ENCODE data around the gene THOC1.

THOC1 gene

DNA sequence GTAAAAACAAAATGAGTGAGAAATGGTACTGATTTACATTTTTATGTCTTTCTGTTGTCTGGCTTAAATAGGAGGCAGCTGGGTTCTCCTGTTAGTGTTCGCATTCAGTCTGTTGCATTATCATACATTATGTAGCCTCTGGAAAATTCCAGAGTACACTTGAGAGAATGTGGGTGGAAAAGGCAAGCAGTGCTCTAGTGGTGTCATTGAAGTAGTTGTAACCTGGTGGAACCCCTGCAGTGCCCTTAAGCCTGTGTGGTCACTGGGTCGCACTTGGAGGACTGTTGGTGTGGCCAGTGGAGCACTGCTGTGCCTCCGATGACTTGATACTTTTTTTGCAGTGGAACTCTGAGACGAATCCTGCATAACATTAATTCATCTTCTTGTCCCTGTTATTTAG is 57.1 kb downstream of the THOC1 start:
- no peak for TF ChIP-seq ZBTB7A (IDR thresholded peaks at IDR 0.05; ENCODE audit: low read depth)
- TF ChIP-seq EGR1 (IDR thresholded peaks at IDR 0.05) = no peak

DNA sequence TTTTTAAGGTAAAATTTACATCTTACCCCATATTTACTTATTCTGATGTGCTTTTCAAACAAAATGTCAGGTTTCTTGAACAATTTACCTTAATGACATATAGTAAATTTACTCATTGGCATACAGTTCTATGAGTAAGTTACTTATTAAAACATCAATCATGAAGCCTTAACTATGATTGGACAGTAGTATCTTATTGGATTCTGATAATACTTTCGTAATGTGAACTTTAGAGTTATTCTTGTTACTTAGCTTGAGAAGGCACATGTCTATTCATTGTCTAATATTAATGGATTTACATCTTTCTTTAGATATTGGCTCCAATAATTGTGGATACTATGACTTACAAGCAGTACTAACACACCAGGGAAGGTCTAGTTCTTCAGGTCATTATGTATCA is 57.8 kb downstream of the THOC1 start:
- TF ChIP-seq EP300 (IDR thresholded peaks at IDR 0.05; ENCODE audit: borderline replicate concordance) = no peak
- TF ChIP-seq MAX (IDR thresholded peaks at IDR 0.05) = no peak
- TF ChIP-seq NFIC (IDR thresholded peaks at IDR 0.05) = no peak
- no peak for TF ChIP-seq TAF1 (IDR thresholded peaks at IDR 0.05; ENCODE audit: low read depth)
- no peak for TF ChIP-seq EGR1 (IDR thresholded peaks at IDR 0.05)
- TF ChIP-seq CEBPB (IDR thresholded peaks at IDR 0.05) = no peak
- no peak for TF ChIP-seq ZBTB7A (IDR thresholded peaks at IDR 0.05; ENCODE audit: low read depth)
- TF ChIP-seq TEAD4 (IDR thresholded peaks at IDR 0.05) = no peak
- TF ChIP-seq, protein P1, sequence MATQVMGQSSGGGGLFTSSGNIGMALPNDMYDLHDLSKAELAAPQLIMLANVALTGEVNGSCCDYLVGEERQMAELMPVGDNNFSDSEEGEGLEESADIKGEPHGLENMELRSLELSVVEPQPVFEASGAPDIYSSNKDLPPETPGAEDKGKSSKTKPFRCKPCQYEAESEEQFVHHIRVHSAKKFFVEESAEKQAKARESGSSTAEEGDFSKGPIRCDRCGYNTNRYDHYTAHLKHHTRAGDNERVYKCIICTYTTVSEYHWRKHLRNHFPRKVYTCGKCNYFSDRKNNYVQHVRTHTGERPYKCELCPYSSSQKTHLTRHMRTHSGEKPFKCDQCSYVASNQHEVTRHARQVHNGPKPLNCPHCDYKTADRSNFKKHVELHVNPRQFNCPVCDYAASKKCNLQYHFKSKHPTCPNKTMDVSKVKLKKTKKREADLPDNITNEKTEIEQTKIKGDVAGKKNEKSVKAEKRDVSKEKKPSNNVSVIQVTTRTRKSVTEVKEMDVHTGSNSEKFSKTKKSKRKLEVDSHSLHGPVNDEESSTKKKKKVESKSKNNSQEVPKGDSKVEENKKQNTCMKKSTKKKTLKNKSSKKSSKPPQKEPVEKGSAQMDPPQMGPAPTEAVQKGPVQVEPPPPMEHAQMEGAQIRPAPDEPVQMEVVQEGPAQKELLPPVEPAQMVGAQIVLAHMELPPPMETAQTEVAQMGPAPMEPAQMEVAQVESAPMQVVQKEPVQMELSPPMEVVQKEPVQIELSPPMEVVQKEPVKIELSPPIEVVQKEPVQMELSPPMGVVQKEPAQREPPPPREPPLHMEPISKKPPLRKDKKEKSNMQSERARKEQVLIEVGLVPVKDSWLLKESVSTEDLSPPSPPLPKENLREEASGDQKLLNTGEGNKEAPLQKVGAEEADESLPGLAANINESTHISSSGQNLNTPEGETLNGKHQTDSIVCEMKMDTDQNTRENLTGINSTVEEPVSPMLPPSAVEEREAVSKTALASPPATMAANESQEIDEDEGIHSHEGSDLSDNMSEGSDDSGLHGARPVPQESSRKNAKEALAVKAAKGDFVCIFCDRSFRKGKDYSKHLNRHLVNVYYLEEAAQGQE (IDR thresholded peaks at IDR 0.05; ENCODE audit: low read depth) = no peak
- TF ChIP-seq, protein P2, sequence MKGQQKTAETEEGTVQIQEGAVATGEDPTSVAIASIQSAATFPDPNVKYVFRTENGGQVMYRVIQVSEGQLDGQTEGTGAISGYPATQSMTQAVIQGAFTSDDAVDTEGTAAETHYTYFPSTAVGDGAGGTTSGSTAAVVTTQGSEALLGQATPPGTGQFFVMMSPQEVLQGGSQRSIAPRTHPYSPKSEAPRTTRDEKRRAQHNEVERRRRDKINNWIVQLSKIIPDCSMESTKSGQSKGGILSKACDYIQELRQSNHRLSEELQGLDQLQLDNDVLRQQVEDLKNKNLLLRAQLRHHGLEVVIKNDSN (IDR thresholded peaks at IDR 0.05) = no peak
- no peak for TF ChIP-seq YY1 (IDR thresholded peaks at IDR 0.05; ENCODE audit: low read depth)
- TF ChIP-seq FOXM1 (IDR thresholded peaks at IDR 0.05; ENCODE audit: borderline replicate concordance, low read depth) = no peak
- TF ChIP-seq TCF12 (IDR thresholded peaks at IDR 0.05; ENCODE audit: low read depth) = no peak
- no peak for TF ChIP-seq RAD21 (IDR thresholded peaks at IDR 0.05; ENCODE audit: low read depth)
- no peak for TF ChIP-seq CREB1 (IDR thresholded peaks at IDR 0.05; ENCODE audit: low read depth)

DNA sequence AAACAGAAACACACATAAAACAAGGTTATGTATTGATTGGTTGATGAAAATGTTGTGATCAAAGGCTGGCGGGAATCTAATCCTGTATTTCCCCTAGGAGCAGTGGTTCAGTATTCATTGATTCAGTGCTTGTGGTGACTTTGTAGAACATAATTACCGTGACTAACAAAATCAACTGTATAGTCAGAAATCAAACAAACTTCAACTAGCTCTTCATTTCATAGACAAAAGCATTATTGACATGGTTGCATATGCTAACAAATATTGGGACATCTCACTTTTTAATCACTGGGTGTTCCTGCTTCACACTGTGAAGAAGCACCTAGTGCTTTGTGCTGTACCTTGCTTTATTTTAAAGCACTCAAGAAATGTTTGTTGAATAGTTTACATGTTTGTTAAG is 68.1 kb downstream of the THOC1 start:
- no peak for TF ChIP-seq TCF12 (IDR thresholded peaks at IDR 0.05; ENCODE audit: low read depth)
- TF ChIP-seq NFIC (IDR thresholded peaks at IDR 0.05) = no peak
- TF ChIP-seq, protein P2 (IDR thresholded peaks at IDR 0.05) = no peak
- no peak for TF ChIP-seq FOXM1 (IDR thresholded peaks at IDR 0.05; ENCODE audit: borderline replicate concordance, low read depth)
- TF ChIP-seq EGR1 (IDR thresholded peaks at IDR 0.05) = no peak

- TF ChIP-seq TCF12 (IDR thresholded peaks at IDR 0.05; ENCODE audit: low read depth) = no peak
- TF ChIP-seq NFIC (IDR thresholded peaks at IDR 0.05) = no peak
- no peak for TF ChIP-seq RAD21 (IDR thresholded peaks at IDR 0.05; ENCODE audit: low read depth)
- TF ChIP-seq EP300 (IDR thresholded peaks at IDR 0.05; ENCODE audit: borderline replicate concordance) = no peak
- no peak for TF ChIP-seq EGR1 (IDR thresholded peaks at IDR 0.05)
- no peak for TF ChIP-seq FOXM1 (IDR thresholded peaks at IDR 0.05; ENCODE audit: borderline replicate concordance, low read depth)
- TF ChIP-seq, protein P2 (IDR thresholded peaks at IDR 0.05) = no peak
- TF ChIP-seq MAX (IDR thresholded peaks at IDR 0.05) = no peak
- TF ChIP-seq YY1 (IDR thresholded peaks at IDR 0.05; ENCODE audit: low read depth) = no peak
- TF ChIP-seq TEAD4 (IDR thresholded peaks at IDR 0.05) = no peak
- TF ChIP-seq CEBPB (IDR thresholded peaks at IDR 0.05) = no peak
- TF ChIP-seq CREB1 (IDR thresholded peaks at IDR 0.05; ENCODE audit: low read depth) = no peak
- TF ChIP-seq, protein P1 (IDR thresholded peaks at IDR 0.05; ENCODE audit: low read depth) = no peak
- no peak for TF ChIP-seq TAF1 (IDR thresholded peaks at IDR 0.05; ENCODE audit: low read depth)
- TF ChIP-seq ZBTB7A (IDR thresholded peaks at IDR 0.05; ENCODE audit: low read depth) = no peak
Observed at GRCh38 chr18:199214-199613, 68.6 kb downstream of the THOC1 start.

DNA sequence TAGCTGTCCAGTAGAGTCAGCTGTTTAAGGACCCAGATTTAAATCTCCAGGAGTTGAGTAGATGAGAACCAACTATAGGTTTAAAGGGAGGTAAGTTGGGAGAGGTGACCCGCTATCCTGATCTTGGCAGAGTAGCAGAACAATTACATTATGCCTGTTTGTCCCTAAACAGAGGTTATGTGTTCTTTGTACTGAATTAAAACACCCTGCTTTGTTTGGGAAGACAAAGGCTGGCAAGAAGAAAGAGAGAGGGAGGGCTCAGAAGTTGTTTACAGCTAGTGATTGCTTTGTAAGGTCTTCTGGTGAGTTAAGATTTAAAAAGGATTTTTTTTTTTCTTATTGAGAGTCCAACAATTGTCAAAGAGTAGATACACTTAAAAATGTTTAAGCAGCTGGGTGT is 72.2 kb downstream of the THOC1 start:
- TF ChIP-seq YY1 (IDR thresholded peaks at IDR 0.05; ENCODE audit: low read depth) (no peak), MAX (IDR thresholded peaks at IDR 0.05) (no peak), TCF12 (IDR thresholded peaks at IDR 0.05; ENCODE audit: low read depth) (no peak), TAF1 (IDR thresholded peaks at IDR 0.05; ENCODE audit: low read depth) (no peak), EGR1 (IDR thresholded peaks at IDR 0.05) (no peak), CEBPB (IDR thresholded peaks at IDR 0.05) (no peak), TEAD4 (IDR thresholded peaks at IDR 0.05) (no peak), RAD21 (IDR thresholded peaks at IDR 0.05; ENCODE audit: low read depth) (no peak), EP300 (IDR thresholded peaks at IDR 0.05; ENCODE audit: borderline replicate concordance) (no peak), NFIC (IDR thresholded peaks at IDR 0.05) (no peak), CREB1 (IDR thresholded peaks at IDR 0.05; ENCODE audit: low read depth) (no peak), ZBTB7A (IDR thresholded peaks at IDR 0.05; ENCODE audit: low read depth) (no peak), FOXM1 (IDR thresholded peaks at IDR 0.05; ENCODE audit: borderline replicate concordance, low read depth) (no peak)
- TF ChIP-seq, protein P2 (IDR thresholded peaks at IDR 0.05) = no peak
- TF ChIP-seq, protein P1 (IDR thresholded peaks at IDR 0.05; ENCODE audit: low read depth) = no peak
